ENCODE data around the gene ALG3.

- TF ChIP-seq CTCF (IDR thresholded peaks at IDR 0.05) (peak in 1 of 12 donors; percentile 34), POLR2A (IDR thresholded peaks at IDR 0.05) (no peak)
Measured at GRCh38 chr3:184234224-184234623, 14.5 kb downstream of the ALG3 start.
